Prostate gland (tissue), 2 donors: ENCODE data around the gene DDRGK1. TPM values are rescaled to one million over a fixed set of nuclear protein-coding genes. Genes with fewer than 3 reads are reported as not detected.

ENCODE experiments used
- DNase-seq: peaks from one replicate; pipeline ENCODE4 v3.0.0-alpha.2; 2019; ENCODE audit warnings: low spot score
- H3K27ac ChIP-seq, 2 donors: fragments of 200-600 bp; sonication (generic); 2 replicates each; pipeline ENCODE4 v1.5.1; 2017 to 2019
- H3K27me3 ChIP-seq: fragments of 200-600 bp; sonication (generic); replicated peaks from 2 replicates; pipeline ENCODE4 v1.5.1; 2019; ENCODE audit not compliant: insufficient read depth
- H3K36me3 ChIP-seq, 2 donors: fragments of 200-600 bp; sonication (generic); 1 replicate in 1 of 2; 2 replicates in 1 of 2; pipeline versions ENCODE4 v1.5.1 to v1.8.1; 2017 to 2019
- H3K4me1 ChIP-seq: fragments of 200-600 bp; sonication (generic); replicated peaks from 2 replicates; pipeline ENCODE4 v1.5.1; 2019
- H3K4me3 ChIP-seq, 2 donors: fragments of 200-600 bp; sonication (generic); 2 replicates each; pipeline ENCODE4 v1.5.1; 2017 to 2019
- H3K9me3 ChIP-seq: fragments of 200-600 bp; sonication (generic); 2 replicates; pipeline ENCODE4 v1.5.1; 2017
- CTCF ChIP-seq, 4 experiments: fragments of 200-600 bp in 2 of 4; fragments of 450-650 bp in 2 of 4; sonication (generic) in 2 of 4; IDR thresholded peaks; 1 replicate in 3 of 4; 2 replicates in 1 of 4; pipeline ENCODE4 v1.5.1; 2016 to 2019; ENCODE audit warnings: antibody characterized with exemption in 4 of 4, mild to moderate bottlenecking in 2 of 4, moderate library complexity in 2 of 4
- POLR2A ChIP-seq: fragments of 450-650 bp; IDR thresholded peaks from one replicate; pipeline ENCODE4 v1.6.1; 2016; ENCODE audit warnings: antibody characterized with exemption, mild to moderate bottlenecking
- POLR2AphosphoS5 ChIP-seq: sonication (generic); formaldehyde crosslinking; IDR thresholded peaks from one replicate; pipeline ENCODE4 v1.6.1; 2017; ENCODE audit warnings: antibody characterized with exemption
- WGBS: methylation state at CpG from one replicate; pipeline ENCODE4 v1.1.5; 2018; 5-methylcytosine and 5-hydroxymethylcytosine counted together
- intact Hi-C: fragments of 100-400 bp; cut with DNase I; formaldehyde crosslinking; loops from one replicate; pipeline ENCODE4 v1.14.2; 2022
- total RNA-seq, 2 donors: library from RNA; depleted of rRNA; stranded (reverse); fragments of >200 nt; gene quantifications; one replicate each; pipeline ENCODE4 v1.1.0, GENCODE V29; 2016

The DDRGK1 gene
- total RNA-seq, 2 donors from 2014 or later: 87.5 to 126 TPM

- DNase-seq: no peak
- intact Hi-C loops: no loop called here
Measured at GRCh38 chr20:3231116-3231515, 26.6 kb upstream of the DDRGK1 start.

GRCh38 chr20:3229798-3230197 lies 25.3 kb upstream of the DDRGK1 start:
- no peaks in the 10 kb centered on the region for H3K27me3 ChIP-seq
- no peak overlapping the region for H3K4me3 ChIP-seq
- WGBS: 90% methylated on average over 14 of the region's 14 CpGs
- no peaks in the 10 kb centered on the region for H3K4me1 ChIP-seq
- no peaks in the 10 kb centered on the region for H3K9me3 ChIP-seq
- H3K36me3 ChIP-seq: no peaks in the 10 kb centered on the region
- TF ChIP-seq POLR2A: no peak
- no peak for TF ChIP-seq POLR2AphosphoS5
- no peak for TF ChIP-seq CTCF (IDR thresholded peaks at IDR 0.05)
- DNase-seq: no peak
- H3K27ac ChIP-seq: no peak overlapping the region
- intact Hi-C loops: no loop called here

More at GRCh38 chr20:3231116-3231515, 26.6 kb upstream of the DDRGK1 start:
- no peaks in the 10 kb centered on the region for H3K36me3 ChIP-seq
- no peak overlapping the region for H3K27ac ChIP-seq
- TF ChIP-seq POLR2A (no peak), CTCF (IDR thresholded peaks at IDR 0.05) (no peak), POLR2AphosphoS5 (no peak)
- H3K9me3 ChIP-seq: no peaks in the 10 kb centered on the region
- no peak overlapping the region for H3K4me3 ChIP-seq
- H3K4me1 ChIP-seq: no peaks in the 10 kb centered on the region
- 94% methylated on average over 21 of the region's 21 CpGs for WGBS
- H3K27me3 ChIP-seq: no peaks in the 10 kb centered on the region

GRCh38 chr20:3229158-3229557 lies 24.7 kb upstream of the DDRGK1 start:
- no peak overlapping the region for H3K27ac ChIP-seq
- no peak for DNase-seq
- no peaks in the 10 kb centered on the region for H3K36me3 ChIP-seq
- TF ChIP-seq CTCF (IDR thresholded peaks at IDR 0.05) (no peak), POLR2AphosphoS5 (no peak), POLR2A (no peak)
- WGBS: 95% methylated on average over 19 of the region's 22 CpGs
- intact Hi-C loops: no loop called here
- H3K4me3 ChIP-seq: no peak overlapping the region
- no peaks in the 10 kb centered on the region for H3K9me3 ChIP-seq
- no peaks in the 10 kb centered on the region for H3K27me3 ChIP-seq
- no peaks in the 10 kb centered on the region for H3K4me1 ChIP-seq

- H3K9me3 ChIP-seq: no peaks in the 10 kb centered on the region
- no peak overlapping the region for H3K4me3 ChIP-seq
- TF ChIP-seq POLR2A (no peak), POLR2AphosphoS5 (no peak), CTCF (IDR thresholded peaks at IDR 0.05) (no peak)
- no peaks in the 10 kb centered on the region for H3K36me3 ChIP-seq
- 85% methylated on average over 11 of the region's 11 CpGs for WGBS
- H3K27ac ChIP-seq: no peak overlapping the region
- H3K4me1 ChIP-seq: peaks cover under 1% of the 10 kb centered on the region
- intact Hi-C loops: no loop called here
- no peaks in the 10 kb centered on the region for H3K27me3 ChIP-seq
- DNase-seq: no peak
Measured at GRCh38 chr20:3228750-3229032, 24.2 kb upstream of the DDRGK1 start.

- intact Hi-C loops: no loop called here
- TF ChIP-seq POLR2AphosphoS5: no peak
- TF ChIP-seq CTCF (IDR thresholded peaks at IDR 0.05): no peak
- TF ChIP-seq POLR2A: no peak
- no peak overlapping the region for H3K4me3 ChIP-seq
- DNase-seq: no peak
- no peak overlapping the region for H3K27ac ChIP-seq
- no peaks in the 10 kb centered on the region for H3K9me3 ChIP-seq
- 90% methylated on average over 39 of the region's 42 CpGs for WGBS
- no peaks in the 10 kb centered on the region for H3K36me3 ChIP-seq
- H3K4me1 ChIP-seq: peaks cover 6% of the 10 kb centered on the region
- H3K27me3 ChIP-seq: no peaks in the 10 kb centered on the region
Measured at GRCh38 chr20:3227936-3228749, 23.7 kb upstream of the DDRGK1 start.
